Measurements from ENCODE around the gene RBFOX1.

GRCh38 chr16:7332611-7333010, at the start of gene RBFOX1:
- TF ChIP-seq CTCF (IDR thresholded peaks at IDR 0.05) (no peak), POLR2AphosphoS5 (IDR thresholded peaks at IDR 0.05; ENCODE audit: low read depth, low read length) (no peak), EP300 (IDR thresholded peaks at IDR 0.05; ENCODE audit: borderline replicate concordance in 1 of 2, low read depth in 1 of 2, low read length in 1 of 2) (no peak), SIN3A (IDR thresholded peaks at IDR 0.05; ENCODE audit: borderline replicate concordance, low read depth, low read length) (no peak), GATA2 (CRISPR knock-in tag; IDR thresholded peaks at IDR 0.05) (no peak), TCF12 (IDR thresholded peaks at IDR 0.05) (no peak), MXI1 (IDR thresholded peaks at IDR 0.05; ENCODE audit: low read depth, low read length) (no peak), USF1 (IDR thresholded peaks at IDR 0.05; ENCODE audit: borderline replicate concordance, low read depth) (no peak), TEAD4 (IDR thresholded peaks at IDR 0.05; ENCODE audit: borderline replicate concordance, insufficient read depth) (no peak), SMC3 (IDR thresholded peaks at IDR 0.05; ENCODE audit: low read depth, low read length) (no peak), YY1 (IDR thresholded peaks at IDR 0.05; ENCODE audit: low read depth) (no peak), GABPA (IDR thresholded peaks at IDR 0.05; ENCODE audit: low read depth) (no peak)
- TF ChIP-seq, protein P1, sequence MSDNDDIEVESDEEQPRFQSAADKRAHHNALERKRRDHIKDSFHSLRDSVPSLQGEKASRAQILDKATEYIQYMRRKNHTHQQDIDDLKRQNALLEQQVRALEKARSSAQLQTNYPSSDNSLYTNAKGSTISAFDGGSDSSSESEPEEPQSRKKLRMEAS (IDR thresholded peaks at IDR 0.05; ENCODE audit: low read depth) = no peak

Data from SK-N-SH (cell line).